ENCODE data around the gene PDIA5.
A peak's percentile ranks its signal among the peaks of the same experiment; 100 is the strongest.

The PDIA5 gene

GRCh38 chr3:123078101-123078500, 11.3 kb downstream of the PDIA5 start:
- Histone ChIP-seq H3K4me3 (ENCODE audit: low read length, poor library complexity, severe bottlenecking) (no peak overlapping the region), H3K79me2 (ENCODE audit: insufficient read depth, low read length) (peaks cover 86% of the 10 kb centered on the region)
- no peak for TF ChIP-seq EZH2phosphoT487 (IDR thresholded peaks at IDR 0.05; ENCODE audit: borderline replicate concordance)
- TF ChIP-seq CTCF (conservative IDR thresholded peaks at IDR 0.05; ENCODE audit: low read length) = no peak

GRCh38 chr3:123080864-123081562, 14.2 kb downstream of the PDIA5 start:
- H4K20me1 ChIP-seq (ENCODE audit: insufficient read depth, low read length, poor library complexity, severe bottlenecking) = peaks cover 5% of the 10 kb centered on the region
- H3K79me2 ChIP-seq (ENCODE audit: insufficient read depth, low read length) = peaks cover 85% of the 10 kb centered on the region
- peaks cover 79% of the 10 kb centered on the region for H3K4me1 ChIP-seq (ENCODE audit: insufficient read depth, low read length, poor library complexity, severe bottlenecking)

More at GRCh38 chr3:123078101-123078500, 11.3 kb downstream of the PDIA5 start:
- H4K20me1 ChIP-seq (ENCODE audit: insufficient read depth, low read length, poor library complexity, severe bottlenecking) = peaks cover 12% of the 10 kb centered on the region
- no peaks in the 10 kb centered on the region for H3K9me2 ChIP-seq (replicated peaks; ENCODE audit: low read depth, low read length)
- H3K4me1 ChIP-seq (ENCODE audit: insufficient read depth, low read length, poor library complexity, severe bottlenecking) = peaks cover 73% of the 10 kb centered on the region
- no peak overlapping the region for H2AFZ ChIP-seq (ENCODE audit: low read length)
- H3F3A ChIP-seq (ENCODE audit: low read depth) = peaks cover 7% of the 10 kb centered on the region; the same call in 1 of the 2 replicates
- H3K9me3 ChIP-seq (ENCODE audit: insufficient read depth, low read depth, low read length) = no peaks in the 10 kb centered on the region
- H3K4me2 ChIP-seq (ENCODE audit: low read depth, low read length, poor library complexity, severe bottlenecking) = no peak overlapping the region
- H3K36me3 ChIP-seq (ENCODE audit: insufficient read depth, low read length) = no peaks in the 10 kb centered on the region
- H3K27me3 ChIP-seq (ENCODE audit: insufficient read depth, low read length, poor library complexity, severe bottlenecking) = no peaks in the 10 kb centered on the region
- H3K9ac ChIP-seq (ENCODE audit: low read depth, low read length, poor library complexity, severe bottlenecking) = no peak overlapping the region

GRCh38 chr3:123081718-123082369, 15.0 kb downstream of the PDIA5 start:
- H3K9me3 ChIP-seq (ENCODE audit: insufficient read depth, low read depth, low read length) = no peaks in the 10 kb centered on the region
- H3K4me1 ChIP-seq (ENCODE audit: insufficient read depth, low read length, poor library complexity, severe bottlenecking) = peaks cover 88% of the 10 kb centered on the region
- peak overlapping the region; percentile 69 for H3K4me3 ChIP-seq (ENCODE audit: low read length, poor library complexity, severe bottlenecking)
- H3K4me2 ChIP-seq (ENCODE audit: low read depth, low read length, poor library complexity, severe bottlenecking) = peak overlapping the region; percentile 88
- peaks cover 85% of the 10 kb centered on the region for H3K79me2 ChIP-seq (ENCODE audit: insufficient read depth, low read length)
- peak overlapping the region; percentile 72 for H3K9ac ChIP-seq (ENCODE audit: low read depth, low read length, poor library complexity, severe bottlenecking)
- H3K36me3 ChIP-seq (ENCODE audit: insufficient read depth, low read length) = no peaks in the 10 kb centered on the region
- H3F3A ChIP-seq (ENCODE audit: low read depth) = peaks cover 11% of the 10 kb centered on the region; the same call in 1 of the 2 replicates
- no peaks in the 10 kb centered on the region for H3K27me3 ChIP-seq (ENCODE audit: insufficient read depth, low read length, poor library complexity, severe bottlenecking)
- no peaks in the 10 kb centered on the region for H3K9me2 ChIP-seq (replicated peaks; ENCODE audit: low read depth, low read length)
- peaks cover 9% of the 10 kb centered on the region for H4K20me1 ChIP-seq (ENCODE audit: insufficient read depth, low read length, poor library complexity, severe bottlenecking)
- H2AFZ ChIP-seq (ENCODE audit: low read length) = no peak overlapping the region
- TF ChIP-seq CTCF (conservative IDR thresholded peaks at IDR 0.05; ENCODE audit: low read length) (no peak), EZH2phosphoT487 (IDR thresholded peaks at IDR 0.05; ENCODE audit: borderline replicate concordance) (no peak)

More at GRCh38 chr3:123080864-123081562, 14.2 kb downstream of the PDIA5 start:
- H3K36me3 ChIP-seq (ENCODE audit: insufficient read depth, low read length) = no peaks in the 10 kb centered on the region
- no peaks in the 10 kb centered on the region for H3K27me3 ChIP-seq (ENCODE audit: insufficient read depth, low read length, poor library complexity, severe bottlenecking)
- H3K9me2 ChIP-seq (replicated peaks; ENCODE audit: low read depth, low read length) = no peaks in the 10 kb centered on the region
- peak overlapping the region; percentile 72 for H3K9ac ChIP-seq (ENCODE audit: low read depth, low read length, poor library complexity, severe bottlenecking)
- no peaks in the 10 kb centered on the region for H3K9me3 ChIP-seq (ENCODE audit: insufficient read depth, low read depth, low read length)
- H2AFZ ChIP-seq (ENCODE audit: low read length) = no peak overlapping the region
- TF ChIP-seq EZH2phosphoT487 (IDR thresholded peaks at IDR 0.05; ENCODE audit: borderline replicate concordance) (no peak), CTCF (conservative IDR thresholded peaks at IDR 0.05; ENCODE audit: low read length) (no peak)
- H3K4me3 ChIP-seq (ENCODE audit: low read length, poor library complexity, severe bottlenecking) = peak overlapping the region; percentile 69
- peaks cover 11% of the 10 kb centered on the region; the same call in 1 of the 2 replicates for H3F3A ChIP-seq (ENCODE audit: low read depth)
- peak overlapping the region; percentile 88 for H3K4me2 ChIP-seq (ENCODE audit: low read depth, low read length, poor library complexity, severe bottlenecking)

All from Loucy (cell line).